Loucy (cell line): ENCODE data around the gene NOC4L.

Experiments
- CTCF ChIP-seq: fragments of 200-600 bp; sonication (generic); conservative IDR thresholded peaks from 2 replicates; pipeline ENCODE4 v1.5.1; 2014; ENCODE audit warnings: mild to moderate bottlenecking, antibody characterized with exemption, low read length
- EZH2phosphoT487 ChIP-seq: fragments of 200-600 bp; IDR thresholded peaks from 2 replicates; pipeline ENCODE4 v1.6.1; 2018; ENCODE audit warnings: antibody characterized with exemption, mild to moderate bottlenecking, moderate library complexity, borderline replicate concordance

DNA sequence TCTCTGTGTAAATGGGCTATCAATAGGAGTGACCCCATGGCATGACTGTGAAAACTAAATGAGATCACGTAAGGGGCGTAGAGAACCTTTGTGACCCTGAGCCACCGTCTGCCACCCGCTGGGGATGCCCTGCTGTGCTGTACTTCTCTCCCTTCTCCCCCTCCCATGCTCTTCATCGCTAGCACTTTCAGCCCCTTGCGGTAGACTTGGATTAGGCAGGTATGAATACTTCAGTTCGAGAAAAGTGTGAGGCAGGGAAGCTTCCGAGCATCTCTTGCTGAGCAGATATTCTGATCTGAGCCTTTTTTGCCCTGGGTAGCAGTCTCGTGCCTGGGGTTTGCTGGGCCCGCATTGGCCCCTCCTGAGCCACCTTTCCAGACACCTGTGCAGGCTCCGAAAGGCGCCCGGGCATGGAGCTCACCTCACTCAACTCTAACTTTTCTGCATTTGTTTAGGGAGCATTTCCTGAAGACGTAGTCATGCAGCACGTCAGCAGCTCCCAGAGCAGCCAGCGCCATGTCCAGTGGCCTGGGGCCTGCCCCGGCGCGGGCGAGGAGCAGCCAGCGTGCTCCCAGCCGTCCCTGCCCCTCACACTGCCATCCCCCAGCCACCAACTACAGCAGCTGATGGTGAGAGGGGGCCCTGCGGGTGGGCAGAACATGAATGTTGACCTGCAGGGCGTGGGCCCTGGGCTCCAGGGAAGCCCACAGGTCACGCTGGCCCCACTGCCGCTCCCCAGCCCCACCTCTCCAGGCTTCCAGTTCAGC, 40.5 kb upstream of the NOC4L start:
- TF ChIP-seq CTCF (no peak), EZH2phosphoT487 (no peak)
